ENCODE measurements around the gene TMEM37.

TMEM37 gene

DNA sequence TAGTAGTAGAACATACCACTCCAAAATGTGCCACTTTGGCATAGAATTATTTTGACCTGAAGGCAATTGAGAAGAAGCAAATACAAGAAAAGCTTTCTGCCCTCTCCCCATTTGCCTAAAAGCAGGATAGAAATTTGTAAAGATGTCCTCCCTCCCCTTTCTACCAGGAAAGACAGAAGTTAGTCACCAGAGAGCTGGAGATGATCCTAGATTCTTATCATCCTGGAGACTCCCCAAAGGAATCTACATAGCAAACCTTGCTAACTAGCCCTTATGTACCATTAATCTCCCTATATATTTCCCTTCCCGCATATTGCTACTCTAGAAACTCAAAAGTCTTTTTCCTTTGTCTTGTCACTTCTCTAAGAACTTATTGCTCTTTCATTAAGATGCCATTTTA lies 12.6 kb upstream of the TMEM37 start:
- DNase-seq: no peak

DNA sequence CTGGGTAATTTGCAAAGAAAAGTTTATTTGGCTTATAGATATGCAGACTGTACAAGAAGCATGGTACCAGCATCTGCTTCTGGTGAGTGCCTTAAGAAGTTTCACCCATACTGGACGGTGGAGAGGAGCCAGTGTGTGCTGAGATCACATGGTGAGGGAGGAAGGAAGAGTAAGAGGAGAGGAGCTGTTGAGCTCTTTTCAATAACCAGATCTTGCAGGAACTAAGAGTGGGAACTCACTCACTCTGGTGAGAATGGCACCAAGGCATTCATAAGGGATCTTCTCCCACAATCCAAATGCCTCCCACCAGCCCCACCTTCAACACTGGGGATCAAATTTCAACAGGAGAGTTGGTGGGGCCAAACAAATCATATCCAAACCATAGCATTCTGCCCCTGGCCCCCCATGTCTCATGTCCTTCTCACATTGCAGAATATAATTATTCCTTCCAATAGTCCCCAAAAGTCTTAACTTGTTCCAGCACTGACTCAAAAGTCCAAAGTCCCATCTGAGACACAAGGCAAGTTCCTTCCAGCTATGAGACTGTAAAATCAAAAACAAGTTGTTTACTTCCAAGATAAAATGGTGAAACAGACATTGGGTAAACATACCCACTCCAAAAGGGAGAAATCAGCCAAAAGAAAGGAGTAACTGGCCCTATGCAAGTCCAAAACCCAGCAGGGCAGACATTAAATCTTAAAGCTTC lies 11.7 kb upstream of the TMEM37 start:
- DNase-seq: no peak

DNA sequence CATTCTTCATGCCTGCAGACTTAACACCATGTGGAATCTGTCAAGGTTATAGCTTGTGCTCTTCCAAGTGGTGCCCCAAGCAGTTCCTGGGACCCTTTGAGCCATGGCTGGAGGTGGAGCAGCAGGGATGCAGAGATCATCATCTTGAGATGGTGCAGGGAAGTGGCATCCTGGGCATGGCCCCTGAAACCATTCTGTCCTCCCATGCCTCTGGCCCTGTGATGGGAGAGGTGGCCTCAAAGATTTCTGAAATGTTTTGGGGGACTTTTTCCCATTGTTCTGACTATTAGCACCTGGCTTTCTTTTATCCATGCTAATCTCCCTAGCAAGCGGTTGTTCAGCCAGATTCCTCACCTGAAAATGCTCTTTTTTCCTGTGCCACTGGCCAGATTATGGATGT lies 10.3 kb upstream of the TMEM37 start:
- no peak for DNase-seq

DNA sequence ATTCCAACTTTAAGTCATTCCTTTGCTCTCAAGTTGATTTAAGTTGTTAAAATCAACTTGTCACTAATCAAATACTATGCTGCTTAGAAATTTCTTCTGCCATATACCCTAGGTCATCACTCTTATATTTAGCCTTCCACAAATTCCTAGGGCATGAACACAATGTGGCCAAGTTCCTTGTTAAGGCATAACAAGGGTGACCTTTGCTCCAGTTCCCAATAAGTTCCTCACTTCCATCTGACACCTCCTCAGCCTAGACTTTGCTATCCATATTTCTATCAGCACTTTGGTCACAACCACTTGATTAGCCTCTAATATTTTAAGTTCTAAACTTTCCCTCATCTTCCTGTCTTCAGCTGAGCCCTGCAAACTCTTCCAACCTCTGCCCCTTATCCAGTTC lies 9.9 kb upstream of the TMEM37 start:
- no peak for DNase-seq

- DNase-seq: no peak
Observed at GRCh38 chr2:119422360-119423107, 9.1 kb upstream of the TMEM37 start.

GRCh38 chr2:119423108-119423444 lies 8.6 kb upstream of the TMEM37 start:
- no peak for DNase-seq

GRCh38 chr2:119423811-119424210 lies 7.8 kb upstream of the TMEM37 start:
- no peak for DNase-seq

- no peak for DNase-seq
Observed at GRCh38 chr2:119424284-119425118, 7.2 kb upstream of the TMEM37 start.

DNA sequence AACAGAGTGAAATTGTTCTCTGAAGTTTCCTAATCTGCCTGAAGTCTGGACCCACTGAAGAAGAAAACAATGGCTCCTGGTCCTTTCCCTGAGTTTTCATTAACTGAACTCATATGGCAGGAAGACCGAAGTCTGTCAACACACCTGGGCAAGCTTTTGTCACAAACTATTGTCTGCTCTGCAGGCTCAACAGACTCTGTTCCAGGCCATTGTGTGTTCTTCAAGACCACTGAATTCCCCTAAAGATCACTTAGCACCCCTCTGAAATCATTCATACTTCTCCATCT lies 6.6 kb upstream of the TMEM37 start:
- no peak for DNase-seq

DNA sequence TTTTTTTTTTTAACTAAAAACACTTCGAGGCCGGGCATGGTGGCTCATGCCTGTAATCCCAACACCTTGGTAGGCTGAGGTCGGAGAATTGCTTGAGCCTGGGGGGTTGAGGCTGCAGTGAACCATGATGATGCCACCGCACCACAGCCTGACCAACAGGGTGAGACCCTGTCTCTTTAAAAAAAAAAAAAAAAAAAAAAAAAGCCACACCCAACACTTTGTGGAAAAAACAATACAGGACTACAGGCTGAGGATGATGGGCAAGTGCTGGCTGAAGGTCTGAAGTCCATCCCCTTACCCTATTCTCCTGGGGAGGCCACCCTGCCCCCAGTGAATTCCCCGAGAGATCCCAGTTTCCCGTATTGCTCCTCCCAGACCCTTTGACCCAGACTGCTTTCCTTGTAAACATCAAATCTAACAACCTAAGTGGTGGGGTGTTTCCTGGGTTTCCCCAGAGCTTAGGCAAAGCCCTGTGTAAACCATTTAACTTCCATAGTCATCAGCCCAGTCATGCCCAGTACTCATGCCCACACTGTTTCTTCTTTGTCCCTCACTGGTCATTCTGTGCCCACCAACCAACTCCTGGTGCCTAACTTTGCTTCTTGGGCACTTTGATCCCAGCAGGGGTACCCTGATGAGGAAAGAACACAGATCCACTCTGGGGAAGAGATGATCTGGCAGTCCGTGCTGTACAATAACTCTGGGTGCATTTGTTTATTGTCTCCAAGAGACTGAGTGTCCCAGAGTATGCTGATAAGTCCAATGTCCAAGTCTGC lies 5.8 kb upstream of the TMEM37 start:
- no peak for DNase-seq

- no peak for DNase-seq
Observed at GRCh38 chr2:119426396-119426675, 5.3 kb upstream of the TMEM37 start.

DNA sequence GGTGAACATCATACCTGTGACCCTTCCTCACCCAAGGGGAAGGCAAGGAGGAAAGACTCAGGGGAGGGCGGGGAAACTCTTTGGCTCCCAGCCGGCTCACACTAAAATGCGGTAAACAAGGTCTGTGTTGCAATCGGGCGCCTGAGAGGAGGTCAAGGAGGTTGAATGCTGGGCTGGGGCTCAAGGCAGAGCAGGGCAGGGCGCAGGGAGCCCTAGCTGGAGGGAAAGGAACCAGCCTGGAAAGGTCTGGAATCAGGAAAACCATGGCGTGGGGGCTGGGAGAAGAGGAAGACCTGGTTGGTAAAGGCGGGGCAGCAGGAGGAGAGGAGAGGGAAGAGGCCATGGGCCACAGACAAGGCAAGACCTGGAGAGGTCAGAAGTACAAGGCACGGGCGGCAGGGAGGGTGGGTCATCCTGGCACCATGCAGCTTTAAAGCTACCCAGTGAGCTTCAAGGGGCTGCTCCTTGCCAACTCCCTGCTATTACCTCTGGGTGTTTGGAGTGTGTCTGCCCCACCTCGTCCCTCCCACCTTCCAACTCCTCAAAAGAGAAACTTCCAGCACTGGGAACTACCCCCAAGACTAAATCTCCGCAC lies 4.8 kb upstream of the TMEM37 start:
- no peak for DNase-seq

DNA sequence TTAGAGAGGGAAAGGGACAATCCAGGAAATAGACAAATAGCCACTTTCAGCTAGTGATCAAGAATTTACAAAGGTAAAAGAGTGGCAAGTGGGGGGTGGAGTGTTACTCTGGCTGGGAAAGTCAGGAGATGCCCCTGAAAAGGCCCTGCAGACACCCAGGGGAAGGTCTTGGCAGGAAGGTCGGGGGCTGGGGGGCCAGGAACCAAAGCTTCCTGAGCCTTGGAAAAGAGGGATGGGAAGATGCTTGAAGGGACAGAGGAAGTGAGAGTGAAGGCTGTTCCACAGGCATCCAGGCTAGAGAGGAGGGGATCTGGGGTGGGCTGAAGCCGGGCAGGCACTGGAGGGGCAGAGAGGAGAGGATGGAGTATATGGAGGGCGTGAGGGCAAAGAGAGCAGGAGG lies 3.9 kb upstream of the TMEM37 start:
- DNase-seq: no peak

DNA sequence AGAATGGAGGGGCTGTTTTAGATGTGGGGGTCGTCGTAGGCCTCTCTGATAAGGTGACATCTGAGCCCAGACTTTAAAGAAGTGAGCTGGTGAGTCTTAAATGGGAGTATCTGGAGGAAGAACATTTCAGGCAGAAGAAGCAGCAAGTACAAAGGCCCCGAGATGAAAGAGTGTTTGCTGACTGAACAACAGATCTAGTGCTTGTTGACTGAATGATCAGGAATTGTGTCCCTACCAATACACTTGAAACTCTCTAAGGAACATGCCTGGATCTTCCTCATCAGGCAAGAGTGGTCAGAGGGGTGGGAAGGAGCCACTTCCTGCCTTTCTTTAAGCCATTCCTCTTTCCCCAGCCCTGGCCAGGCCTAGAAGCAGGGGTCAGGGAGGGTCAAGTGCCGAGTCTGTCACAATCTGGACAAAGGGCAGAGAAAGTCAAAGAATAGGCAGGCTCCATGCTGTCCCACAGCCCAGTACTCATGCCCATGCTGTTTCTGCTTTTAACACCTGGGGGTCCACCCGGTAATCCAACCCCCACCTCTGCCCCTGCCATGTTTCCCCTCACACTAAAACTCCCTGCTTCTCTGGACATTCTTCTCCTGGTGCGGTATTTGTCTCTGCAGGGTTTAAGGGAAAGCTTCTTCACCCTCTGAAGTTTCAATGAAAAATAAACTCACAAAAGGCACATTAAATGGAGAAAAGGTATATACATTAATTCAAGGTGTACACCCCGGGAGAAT lies 3.0 kb upstream of the TMEM37 start:
- no peak for DNase-seq

DNA sequence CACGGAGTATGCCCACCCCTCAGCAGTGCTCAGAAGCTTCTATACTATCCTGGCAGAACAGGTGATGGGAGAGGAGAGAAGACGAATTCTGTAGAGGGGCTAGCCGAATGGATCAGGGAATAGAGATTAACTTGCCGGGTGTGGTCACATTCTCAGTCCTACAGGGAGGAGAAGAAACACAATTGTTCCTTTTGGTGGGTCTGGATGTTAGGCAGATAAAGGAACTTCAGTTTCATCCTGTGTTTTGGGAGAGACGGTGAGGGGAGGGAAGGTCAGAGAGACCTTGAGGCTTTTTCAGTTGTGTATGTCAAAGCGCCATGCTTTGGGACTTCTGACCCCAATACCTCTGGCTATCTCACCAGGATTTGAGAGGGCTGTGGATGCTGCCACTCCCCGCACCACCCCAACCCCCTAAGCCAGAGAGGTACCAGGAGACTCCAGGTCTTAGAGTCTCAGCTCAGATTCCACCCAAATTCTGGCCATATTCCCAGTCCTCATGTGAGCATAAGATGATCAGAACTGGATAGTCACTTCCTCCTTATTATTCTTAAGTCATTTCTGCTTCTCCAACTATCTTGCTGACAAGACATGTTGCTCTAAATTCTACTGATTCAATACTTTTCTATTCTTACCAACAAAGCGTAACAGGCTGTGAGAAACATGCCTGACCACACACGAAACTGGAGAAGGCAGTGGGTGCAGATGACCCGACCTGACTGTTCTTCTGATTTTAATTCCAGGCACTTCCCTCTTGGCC lies 2.3 kb upstream of the TMEM37 start:
- DNase-seq: no peak

GRCh38 chr2:119430023-119430498 lies 1.6 kb upstream of the TMEM37 start:
- no peak for DNase-seq

- no peak for DNase-seq
Observed at GRCh38 chr2:119431976-119432850, 559 bp downstream of the TMEM37 start.

- no peak for DNase-seq
Observed at GRCh38 chr2:119432851-119433522, 1.3 kb downstream of the TMEM37 start.

GRCh38 chr2:119433636-119434327 lies 2.1 kb downstream of the TMEM37 start:
- DNase-seq: no peak
